Subcutaneous adipose tissue (tissue), 4 donors: Measurements from ENCODE around the gene CRACDL. TPM values are rescaled to one million over a fixed set of nuclear protein-coding genes. Genes with fewer than 3 reads are reported as not detected.

Source experiments
- total RNA-seq, 4 donors: library from RNA; depleted of rRNA; stranded (reverse); fragments of >200 nt; gene quantifications; one replicate each; pipeline ENCODE4 v1.1.0, GENCODE V29; 2016
- TF ChIP-seq, protein P1 (sequence below): fragments of 450-650 bp; IDR thresholded peaks from one replicate; pipeline ENCODE4 v1.5.1; 2016; ENCODE audit warnings: low read depth, mild to moderate bottlenecking, control low read depth, antibody characterized with exemption, moderate library complexity

Gene CRACDL
- total RNA-seq, 4 donors from 2014 or later = 1.4 to 8.3 (median 4.5) TPM

DNA sequence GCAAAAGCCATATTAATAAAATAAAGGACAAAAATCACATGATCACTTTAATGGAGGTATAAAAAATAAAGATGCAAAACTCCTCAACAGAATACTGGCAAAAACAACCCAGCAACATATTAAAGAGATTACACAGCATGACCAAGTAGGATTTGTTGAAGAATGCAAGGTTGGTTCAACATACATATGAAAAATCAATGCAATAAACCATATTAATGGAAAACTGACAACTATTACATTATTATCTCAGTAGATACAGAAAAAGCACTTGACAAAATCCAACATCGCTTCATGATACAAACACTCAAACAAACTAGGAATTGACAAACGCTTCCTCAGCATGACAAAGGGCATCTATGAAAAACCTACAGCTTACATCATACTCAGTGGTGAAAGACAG is 76.7 kb downstream of the CRACDL start:
- TF ChIP-seq, protein P1, sequence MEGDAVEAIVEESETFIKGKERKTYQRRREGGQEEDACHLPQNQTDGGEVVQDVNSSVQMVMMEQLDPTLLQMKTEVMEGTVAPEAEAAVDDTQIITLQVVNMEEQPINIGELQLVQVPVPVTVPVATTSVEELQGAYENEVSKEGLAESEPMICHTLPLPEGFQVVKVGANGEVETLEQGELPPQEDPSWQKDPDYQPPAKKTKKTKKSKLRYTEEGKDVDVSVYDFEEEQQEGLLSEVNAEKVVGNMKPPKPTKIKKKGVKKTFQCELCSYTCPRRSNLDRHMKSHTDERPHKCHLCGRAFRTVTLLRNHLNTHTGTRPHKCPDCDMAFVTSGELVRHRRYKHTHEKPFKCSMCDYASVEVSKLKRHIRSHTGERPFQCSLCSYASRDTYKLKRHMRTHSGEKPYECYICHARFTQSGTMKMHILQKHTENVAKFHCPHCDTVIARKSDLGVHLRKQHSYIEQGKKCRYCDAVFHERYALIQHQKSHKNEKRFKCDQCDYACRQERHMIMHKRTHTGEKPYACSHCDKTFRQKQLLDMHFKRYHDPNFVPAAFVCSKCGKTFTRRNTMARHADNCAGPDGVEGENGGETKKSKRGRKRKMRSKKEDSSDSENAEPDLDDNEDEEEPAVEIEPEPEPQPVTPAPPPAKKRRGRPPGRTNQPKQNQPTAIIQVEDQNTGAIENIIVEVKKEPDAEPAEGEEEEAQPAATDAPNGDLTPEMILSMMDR = no peak

DNA sequence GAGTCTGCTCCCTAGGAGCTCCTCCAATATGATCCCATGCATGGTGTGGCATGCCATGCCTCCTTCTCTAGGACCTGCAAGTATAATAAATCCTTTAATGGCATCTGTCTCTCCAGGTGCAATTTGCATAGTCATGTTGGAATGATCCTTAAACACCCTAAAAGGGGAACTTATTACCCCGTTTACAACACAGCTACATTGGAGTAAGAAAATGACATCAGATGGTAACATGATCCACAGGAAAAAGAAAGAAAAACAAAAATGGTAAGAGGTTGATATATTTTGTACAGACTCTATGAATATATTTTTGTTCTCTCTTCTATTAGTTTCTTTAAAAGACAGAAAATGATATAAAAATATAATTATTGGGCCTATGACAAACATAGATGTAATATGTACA is 79.0 kb downstream of the CRACDL start:
- TF ChIP-seq, protein P1 = no peak

DNA sequence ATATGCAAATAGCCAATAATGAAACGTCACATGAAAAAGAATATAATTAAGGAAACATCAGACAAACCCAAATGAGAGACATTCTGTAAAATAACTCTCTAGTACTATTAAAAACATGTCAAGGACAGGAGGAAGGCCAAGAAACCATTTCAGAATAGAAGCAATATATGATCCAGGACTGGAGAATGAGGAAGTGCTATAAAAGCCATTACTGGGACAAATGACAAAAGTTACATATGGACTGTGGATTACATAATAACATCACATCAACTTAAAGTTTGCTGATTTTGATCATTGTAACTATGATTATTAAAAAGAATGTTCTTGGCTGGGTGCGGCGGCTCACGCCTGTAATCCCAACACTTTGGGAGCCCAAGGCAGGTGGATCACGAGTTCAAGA is 81.3 kb downstream of the CRACDL start:
- TF ChIP-seq, protein P1 = no peak

DNA sequence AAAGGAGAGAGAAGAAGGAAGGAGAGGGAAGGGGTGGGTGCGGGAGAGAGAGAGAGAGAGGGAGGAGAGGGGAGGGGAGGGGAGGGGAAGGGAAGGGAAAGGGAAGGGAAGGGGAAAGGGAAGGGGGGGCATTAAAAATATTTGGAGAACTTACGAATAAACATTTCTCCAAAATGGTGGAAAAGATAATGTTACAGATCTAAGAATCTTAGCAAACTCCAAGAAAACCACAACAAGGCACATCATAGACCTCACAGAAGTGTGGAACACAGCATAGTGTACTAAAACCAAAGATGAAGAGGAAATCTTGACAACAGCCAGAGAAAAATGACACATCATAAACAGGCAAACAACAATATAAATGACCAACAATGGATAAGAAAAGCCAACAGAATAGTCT is 83.1 kb downstream of the CRACDL start:
- TF ChIP-seq, protein P1 = no peak

DNA sequence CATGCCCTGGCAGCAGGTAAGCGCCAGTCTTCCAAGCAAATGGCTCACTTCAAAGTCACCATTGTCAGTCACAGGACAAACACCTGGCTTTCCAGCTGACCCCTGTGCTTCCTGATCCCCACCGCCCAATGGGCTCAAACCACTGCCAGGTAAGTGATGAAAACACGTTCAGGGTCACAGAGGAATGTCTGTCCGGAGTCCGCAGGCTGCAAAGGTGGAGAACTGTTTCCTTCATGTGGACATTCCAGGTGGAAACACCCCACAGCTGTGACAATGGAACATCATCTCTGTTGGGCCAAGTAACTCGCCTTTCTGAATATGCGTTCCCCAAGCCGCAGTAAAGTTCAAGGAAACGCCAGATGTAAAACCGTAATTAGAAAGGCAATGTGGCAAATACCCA is 86.0 kb downstream of the CRACDL start:
- TF ChIP-seq, protein P1 = no peak

DNA sequence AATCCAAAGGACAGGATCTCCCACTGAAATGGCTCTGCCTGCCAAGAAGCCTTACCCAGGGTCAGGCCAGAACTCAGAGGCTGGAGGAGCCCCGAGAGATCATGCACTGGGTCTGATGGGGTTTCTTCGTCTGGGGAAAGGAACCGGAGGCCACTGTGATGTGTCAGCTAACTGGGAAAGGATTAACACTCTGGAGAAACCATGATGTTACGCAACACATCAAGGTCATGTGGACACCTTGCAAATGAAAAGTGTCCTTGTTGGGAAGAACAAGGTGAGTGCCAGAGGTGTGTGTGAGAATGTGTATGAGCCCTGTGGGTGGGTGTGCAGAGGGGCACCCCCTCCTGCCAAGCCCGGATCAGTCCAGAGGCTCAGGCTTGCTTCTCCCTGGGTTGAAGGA is 86.9 kb downstream of the CRACDL start:
- TF ChIP-seq, protein P1 = no peak

DNA sequence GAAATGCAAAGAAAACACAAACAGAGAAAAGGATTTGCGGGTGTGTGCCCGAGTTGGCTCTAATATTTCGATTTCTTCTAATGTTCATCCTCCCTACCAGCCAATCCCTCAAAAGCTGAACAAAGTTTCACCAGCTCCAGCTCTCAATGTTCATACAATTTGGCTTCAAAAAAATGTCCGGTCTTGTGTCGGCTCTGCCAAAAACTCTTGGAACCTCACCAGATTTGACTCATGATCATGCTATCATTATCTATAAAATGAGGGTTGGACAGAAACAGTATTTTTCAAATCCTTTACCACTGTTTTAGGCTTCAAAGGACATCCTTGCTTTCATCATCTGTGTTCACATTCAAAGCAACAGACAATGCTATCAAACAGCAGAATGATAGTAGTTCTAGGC is 88.2 kb downstream of the CRACDL start:
- TF ChIP-seq, protein P1 = no peak

DNA sequence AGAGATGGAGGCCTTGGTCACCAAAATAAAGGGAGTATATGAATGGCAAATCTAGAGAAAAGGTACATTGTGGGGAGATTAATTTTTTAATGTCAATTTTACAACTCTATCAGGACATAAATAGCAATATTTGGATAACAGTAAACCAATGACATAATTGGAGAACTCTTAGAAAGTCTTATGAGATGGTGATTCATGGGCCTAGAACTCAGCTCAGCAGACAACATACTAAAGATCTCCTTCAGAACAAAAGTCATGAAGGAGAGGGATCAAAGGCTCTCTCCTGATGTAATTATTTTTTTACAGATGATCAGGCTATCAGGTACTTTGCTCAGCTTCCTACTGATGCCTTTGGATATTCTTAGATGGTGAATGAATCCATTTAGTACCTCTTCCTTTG is 90.0 kb downstream of the CRACDL start:
- TF ChIP-seq, protein P1 = no peak
